Gastrocnemius medialis (tissue), 4 donors: ENCODE measurements around the gene PRR20G. TPM values are rescaled to one million over a fixed set of nuclear protein-coding genes. Genes with fewer than 3 reads are reported as not detected.

Experiments
- ATAC-seq, 2 donors: fragments of 150-250 bp; one replicate each; pipeline ENCODE4 v1.9.1; 2016
- DNase-seq, 2 donors: peaks; one replicate each; pipeline ENCODE4 v3.0.0-alpha.2; 2019
- H3K27ac ChIP-seq, 4 donors: fragments of 200-600 bp; sonication (generic); 1 replicate in 1 of 4; 2 replicates in 3 of 4; pipeline ENCODE4 v1.5.1; 2016 to 2018; ENCODE audit warnings: mild to moderate bottlenecking in 2 of 4, moderate library complexity in 1 of 4
- H3K27me3 ChIP-seq, 3 donors: fragments of 200-600 bp; sonication (generic) in 2 of 3; 1 replicate in 1 of 3; 2 replicates in 2 of 3; pipeline versions ENCODE4 v1.5.1 to v1.6.0; 2016 to 2019; ENCODE audit warnings: mild to moderate bottlenecking in 1 of 3, moderate library complexity in 1 of 3
- H3K36me3 ChIP-seq, 2 donors: fragments of 200-600 bp; sonication (generic) in 1 of 2; one replicate each; pipeline ENCODE4 v1.5.1; 2017 to 2018
- H3K4me1 ChIP-seq, 2 donors: fragments of 200-600 bp; sonication (generic) in 1 of 2; one replicate each; pipeline ENCODE4 v1.5.1; 2016 to 2017; ENCODE audit warnings: mild to moderate bottlenecking in 2 of 2
- H3K4me3 ChIP-seq, 4 donors: fragments of 200-600 bp; sonication (generic) in 3 of 4; 1 replicate in 1 of 4; 2 replicates in 3 of 4; pipeline ENCODE4 v1.5.1; 2016 to 2019; ENCODE audit warnings: mild to moderate bottlenecking in 2 of 4
- H3K9me3 ChIP-seq, 3 donors: fragments of 200-600 bp; sonication (generic) in 2 of 3; 1 replicate in 1 of 3; 2 replicates in 2 of 3; pipeline ENCODE4 v1.5.1; 2016 to 2019
- CTCF ChIP-seq, 5 experiments: fragments of 450-650 bp in 3 of 5; fragments of 200-600 bp in 2 of 5; sonication (generic) in 2 of 5; IDR thresholded peaks in 4 of 5; conservative IDR thresholded peaks in 1 of 5; 1 replicate in 4 of 5; 2 replicates in 1 of 5; pipeline ENCODE4 v1.5.1; 2016 to 2019; ENCODE audit warnings: antibody characterized with exemption in 5 of 5, mild to moderate bottlenecking in 3 of 5, moderate library complexity in 3 of 5
- POLR2A ChIP-seq, 2 donors: fragments of 450-650 bp; IDR thresholded peaks; one replicate each; pipeline ENCODE4 v1.6.1; 2017; ENCODE audit warnings: antibody characterized with exemption in 2 of 2, mild to moderate bottlenecking in 2 of 2, moderate library complexity in 2 of 2
- in situ Hi-C, 4 donors: fragments of 200-750 bp; cut with MboI; loops; one replicate each; pipeline versions ENCODE4 v1.15.0 to v1.8.0; 2017; ENCODE audit warnings: low sequenced_read_pairs in 4 of 4
- intact Hi-C: fragments of 100-400 bp; cut with DNase I; formaldehyde crosslinking; loops from one replicate; pipeline ENCODE4 v1.15.1; 2023; ENCODE audit warnings: low total_unique reads
- total RNA-seq, 4 donors: library from RNA; depleted of rRNA; stranded (reverse); fragments of >200 nt; gene quantifications; one replicate each; pipeline versions ENCODE4 v1.1.0 to v1.2.3, GENCODE V29; 2016

The PRR20G gene
- total RNA-seq, 4 donors from 2014 or later = not detected

- no peak overlapping the region for H3K4me3 ChIP-seq
- TF ChIP-seq POLR2A (IDR thresholded peaks at IDR 0.05) (no peak), CTCF (IDR thresholded peaks at IDR 0.05 in 4 of 5, conservative IDR thresholded peaks at IDR 0.05 in 1 of 5) (no peak)
- in situ Hi-C loops = no loop called here
Measured at GRCh38 chr3:127262533-127262932, 25.3 kb downstream of the PRR20G start.

GRCh38 chr3:127261925-127262324 lies 25.9 kb downstream of the PRR20G start:
- no peak for TF ChIP-seq POLR2A (IDR thresholded peaks at IDR 0.05)
- no peak for TF ChIP-seq CTCF (IDR thresholded peaks at IDR 0.05 in 4 of 5, conservative IDR thresholded peaks at IDR 0.05 in 1 of 5)
- H3K4me3 ChIP-seq = no peak overlapping the region
- no peak for DNase-seq
- H3K9me3 ChIP-seq = no peaks in the 10 kb centered on the region
- no peak overlapping the region for H3K27ac ChIP-seq
- H3K4me1 ChIP-seq = no peaks in the 10 kb centered on the region
- ATAC-seq = no peak
- in situ Hi-C loops (no loop called here), intact Hi-C loops (no loop called here)
- no peaks in the 10 kb centered on the region for H3K36me3 ChIP-seq
- no peaks in the 10 kb centered on the region for H3K27me3 ChIP-seq

More at GRCh38 chr3:127262533-127262932, 25.3 kb downstream of the PRR20G start:
- Histone ChIP-seq H3K9me3 (no peaks in the 10 kb centered on the region), H3K27ac (no peak overlapping the region), H3K36me3 (no peaks in the 10 kb centered on the region), H3K4me1 (no peaks in the 10 kb centered on the region), H3K27me3 (no peaks in the 10 kb centered on the region)
- ATAC-seq (no peak), DNase-seq (no peak)
- intact Hi-C loops = no loop called here

GRCh38 chr3:127260826-127261555 lies 26.9 kb downstream of the PRR20G start:
- no peaks in the 10 kb centered on the region for H3K4me1 ChIP-seq
- no peak for TF ChIP-seq POLR2A (IDR thresholded peaks at IDR 0.05)
- TF ChIP-seq CTCF (IDR thresholded peaks at IDR 0.05 in 4 of 5, conservative IDR thresholded peaks at IDR 0.05 in 1 of 5) = no peak
- no peak overlapping the region for H3K4me3 ChIP-seq
- DNase-seq (no peak), ATAC-seq (no peak)
- no peaks in the 10 kb centered on the region for H3K9me3 ChIP-seq
- H3K36me3 ChIP-seq = no peaks in the 10 kb centered on the region
- H3K27me3 ChIP-seq = no peaks in the 10 kb centered on the region
- intact Hi-C loops = no loop called here
- in situ Hi-C loops = no loop called here
- H3K27ac ChIP-seq = no peak overlapping the region

- ATAC-seq = no peak
- Histone ChIP-seq H3K4me3 (no peak overlapping the region), H3K27ac (no peak overlapping the region), H3K27me3 (no peaks in the 10 kb centered on the region), H3K9me3 (no peaks in the 10 kb centered on the region), H3K4me1 (no peaks in the 10 kb centered on the region), H3K36me3 (no peaks in the 10 kb centered on the region)
- in situ Hi-C loops = no loop called here
- DNase-seq = no peak
- intact Hi-C loops = no loop called here
- no peak for TF ChIP-seq CTCF (IDR thresholded peaks at IDR 0.05 in 4 of 5, conservative IDR thresholded peaks at IDR 0.05 in 1 of 5)
- no peak for TF ChIP-seq POLR2A (IDR thresholded peaks at IDR 0.05)
Measured at GRCh38 chr3:127260416-127260815, 27.4 kb downstream of the PRR20G start.

- intact Hi-C loops (no loop called here), in situ Hi-C loops (no loop called here)
- Histone ChIP-seq H3K4me3 (no peak overlapping the region), H3K27me3 (no peaks in the 10 kb centered on the region), H3K4me1 (no peaks in the 10 kb centered on the region), H3K36me3 (no peaks in the 10 kb centered on the region), H3K9me3 (no peaks in the 10 kb centered on the region), H3K27ac (no peak overlapping the region)
- ATAC-seq (no peak), DNase-seq (no peak)
- TF ChIP-seq CTCF (IDR thresholded peaks at IDR 0.05 in 4 of 5, conservative IDR thresholded peaks at IDR 0.05 in 1 of 5) (no peak), POLR2A (IDR thresholded peaks at IDR 0.05) (no peak)
Measured at GRCh38 chr3:127259882-127260281, 28.0 kb downstream of the PRR20G start.
